Measurements from ENCODE around the gene ZNF681. TPM values are rescaled to one million over a fixed set of nuclear protein-coding genes. Genes with fewer than 3 reads are reported as not detected.
"Not testable (repeated sequence)": the region's sequence is repeated elsewhere in the genome, so short reads cannot be mapped to it uniquely, and the experiment has no call there.

Gene ZNF681
- polyA plus RNA-seq (2013, experiment 1 of 2; ENCODE audit: insufficient read length): 0.71 TPM
- 1.1 TPM for polyA plus RNA-seq (2013, experiment 2 of 2; ENCODE audit: insufficient read length)

- peak; percentile 91 for DNase-seq
These were observed at the start of gene ZNF681 for GRCh38 chr19:23758187-23759074. TSS of gene ZNF681 (minus strand) at chr19:23758891. CDS start at chr19:23758749, 142 bp downstream.

- DNase-seq: no peak
These were observed 46.0 kb upstream of the ZNF681 start for GRCh38 chr19:23804676-23805075.

DNA sequence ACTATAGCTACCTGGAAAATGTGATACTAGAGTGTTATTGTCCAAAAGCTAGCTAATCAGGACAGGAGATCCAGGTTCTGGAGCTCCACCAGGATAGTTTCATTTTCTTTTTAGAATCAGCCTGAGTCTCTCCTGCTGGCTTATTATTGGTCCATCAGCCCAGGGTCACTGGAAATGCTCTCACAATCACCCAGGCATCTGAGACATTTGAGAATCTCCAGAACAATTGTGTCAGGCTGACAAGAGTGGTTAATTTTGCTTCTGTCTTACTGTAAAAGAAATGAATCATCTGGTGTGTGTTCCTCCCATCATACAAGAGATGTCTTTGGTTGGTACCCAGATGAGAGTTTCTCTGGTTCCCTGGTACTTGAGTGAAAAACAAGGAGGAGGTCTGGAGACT is 43.6 kb upstream of the ZNF681 start:
- no peak for DNase-seq

- DNase-seq: no peak
These were observed 43.1 kb upstream of the ZNF681 start for GRCh38 chr19:23801803-23802202.

- DNase-seq: no peak
These were observed 42.2 kb upstream of the ZNF681 start for GRCh38 chr19:23800868-23801267.

DNA sequence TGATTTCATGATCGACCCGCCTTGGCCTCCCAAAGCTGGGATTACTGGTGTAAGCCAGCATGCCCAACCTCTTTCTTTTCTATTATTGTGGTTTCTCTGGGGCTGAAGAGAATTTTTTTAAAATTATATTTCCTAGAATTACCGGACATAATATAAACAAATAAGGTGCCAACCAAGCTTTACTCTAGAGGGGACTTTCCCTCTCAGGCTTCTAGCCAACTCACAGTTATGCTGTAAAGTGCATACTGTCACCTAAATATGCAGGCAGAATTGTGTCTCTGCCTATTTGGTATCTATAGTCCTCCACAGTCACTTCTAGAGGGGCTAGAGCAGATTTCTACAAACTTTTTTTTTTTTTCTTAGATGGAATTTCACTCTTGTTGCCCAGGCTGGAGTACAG is 41.6 kb upstream of the ZNF681 start:
- DNase-seq: no peak

DNA sequence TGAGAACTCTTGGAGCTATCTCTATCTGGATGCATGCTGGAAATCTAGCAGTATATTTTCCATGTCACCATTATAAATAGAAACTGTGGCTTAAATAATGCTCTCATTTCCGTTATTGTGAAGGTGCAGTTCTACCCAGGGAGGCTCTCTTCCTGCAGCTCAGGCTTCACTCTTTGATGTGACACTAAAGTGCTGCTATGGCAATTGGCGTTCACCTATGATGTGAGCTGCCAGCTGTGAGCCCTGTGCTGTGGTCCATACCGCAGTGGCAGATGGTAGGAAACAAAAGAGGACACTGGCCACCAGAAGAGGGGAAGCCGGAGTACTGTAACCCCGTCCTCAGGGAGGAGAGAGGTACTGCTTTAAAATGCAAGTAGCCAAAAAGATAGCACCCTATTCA is 40.6 kb upstream of the ZNF681 start:
- no peak for DNase-seq

DNA sequence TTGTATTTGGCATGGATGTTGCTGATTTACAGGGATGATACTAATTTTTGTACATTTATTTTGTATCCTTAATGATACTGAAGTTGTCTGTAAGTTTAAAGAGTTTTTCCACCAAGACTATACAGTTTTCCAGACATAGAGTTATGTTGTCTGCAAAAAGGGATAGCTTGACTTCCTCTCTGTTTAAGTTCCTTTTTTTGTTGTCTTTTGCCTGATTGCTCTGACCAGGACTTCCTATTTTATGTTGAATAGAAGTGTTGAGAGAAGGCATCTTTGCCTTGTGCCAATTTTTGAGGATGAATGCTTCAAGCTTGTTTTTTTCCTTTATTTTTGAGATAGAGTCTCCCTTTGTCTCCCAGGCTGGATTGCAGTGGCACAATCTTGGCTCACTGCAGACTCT is 36.8 kb upstream of the ZNF681 start:
- DNase-seq: no peak

- DNase-seq: no peak
These were observed 34.1 kb upstream of the ZNF681 start for GRCh38 chr19:23792784-23793183.

DNA sequence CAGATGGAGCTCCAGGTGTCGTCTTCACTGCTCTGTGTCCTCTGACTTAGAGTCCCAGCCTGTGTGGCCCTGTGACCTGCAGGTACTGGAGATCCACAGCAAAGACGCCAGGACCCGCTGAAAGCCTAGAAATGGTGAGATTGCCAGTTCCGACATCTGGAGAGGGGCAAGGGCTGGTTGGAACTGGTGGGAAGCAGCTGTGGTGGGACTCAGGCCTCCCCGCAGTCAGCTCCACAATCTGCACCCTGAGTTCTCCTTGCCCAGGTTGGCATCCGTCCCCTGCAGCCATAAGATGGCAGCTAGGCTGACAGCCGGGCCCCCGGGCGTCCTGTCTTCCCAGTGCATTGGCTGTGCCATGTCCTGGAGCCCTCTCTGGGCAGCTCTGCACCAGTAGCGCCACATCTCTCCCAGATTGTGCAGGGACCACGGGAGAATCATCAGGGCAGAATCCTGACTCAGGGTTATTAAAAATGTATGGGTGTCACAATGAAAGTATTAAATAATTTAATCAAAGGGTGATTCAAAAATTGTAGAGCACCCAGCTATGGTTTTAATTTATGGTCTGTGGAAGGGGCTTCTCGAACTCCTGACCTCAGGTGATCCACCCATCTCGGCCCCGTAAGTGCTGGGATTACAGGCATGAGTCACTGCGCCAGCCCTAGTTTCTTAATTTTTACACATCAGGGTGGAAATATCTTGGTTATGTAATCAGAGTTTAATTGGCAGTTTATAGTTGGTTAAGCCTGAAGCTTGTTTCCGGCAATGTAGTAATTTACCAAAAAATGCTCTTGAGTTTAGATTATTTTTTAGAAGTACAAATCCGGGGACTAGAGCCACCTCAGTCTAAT is 32.2 kb upstream of the ZNF681 start:
- no peak for DNase-seq

DNA sequence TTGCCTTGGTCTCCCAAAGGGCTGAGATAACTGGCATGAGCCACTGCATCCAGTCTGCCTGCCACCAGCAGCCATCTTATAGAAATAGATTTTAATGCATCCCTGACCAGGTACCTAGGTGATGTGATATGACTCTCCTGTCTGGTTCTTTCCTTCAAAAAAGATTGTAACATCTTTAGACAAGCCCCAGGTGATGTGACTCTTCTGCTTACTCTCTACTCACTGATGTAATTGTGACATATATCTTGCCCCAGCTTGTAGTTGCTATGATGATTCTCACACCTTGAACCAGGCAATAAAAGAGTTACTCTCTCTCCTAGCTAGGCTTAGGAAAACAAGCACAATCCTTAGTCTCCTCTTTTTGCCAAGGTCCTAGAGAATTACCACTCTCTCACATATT is 30.6 kb upstream of the ZNF681 start:
- no peak for DNase-seq

DNA sequence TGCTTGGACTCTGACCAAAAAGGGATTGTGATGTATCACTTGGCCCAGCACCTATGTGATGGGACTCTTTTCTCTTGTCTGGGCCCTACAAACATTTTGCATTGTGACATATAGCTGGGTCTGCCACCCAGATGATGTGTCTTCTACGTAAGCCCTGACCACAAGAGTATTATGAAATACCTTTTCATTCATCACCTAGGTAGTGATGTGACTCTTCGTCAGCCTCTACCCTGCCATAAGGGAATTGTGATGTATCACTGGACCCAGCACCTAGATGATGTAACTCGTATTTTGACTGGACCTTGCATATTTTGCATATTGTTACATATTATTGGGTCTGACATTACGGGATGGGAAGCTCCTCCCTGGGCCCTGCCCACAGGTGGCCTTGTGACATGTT is 29.7 kb upstream of the ZNF681 start:
- no peak for DNase-seq

DNA sequence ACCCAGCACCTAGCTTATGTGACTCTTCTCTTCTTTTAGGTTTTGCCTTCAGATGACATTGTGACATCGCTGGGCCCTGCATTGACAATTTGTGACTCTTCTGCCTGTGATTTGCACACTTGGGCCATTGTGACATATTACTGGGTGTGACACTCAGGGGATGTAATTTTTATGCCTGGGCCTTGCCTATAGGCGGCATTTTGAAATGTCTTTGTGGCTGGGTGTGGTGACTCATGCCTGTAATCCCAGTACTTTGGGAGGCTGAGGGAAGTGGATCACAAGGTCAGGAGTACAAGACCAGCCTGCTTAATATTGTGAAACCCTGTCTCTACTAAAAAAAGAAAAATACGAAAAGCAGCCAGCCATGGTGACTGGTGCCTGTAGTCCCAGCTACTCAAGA is 28.4 kb upstream of the ZNF681 start:
- no peak for DNase-seq

GRCh38 chr19:23785982-23786381 is 27.3 kb upstream of the ZNF681 start:
- no peak for DNase-seq

GRCh38 chr19:23784274-23784673 is 25.6 kb upstream of the ZNF681 start:
- no peak for DNase-seq

DNA sequence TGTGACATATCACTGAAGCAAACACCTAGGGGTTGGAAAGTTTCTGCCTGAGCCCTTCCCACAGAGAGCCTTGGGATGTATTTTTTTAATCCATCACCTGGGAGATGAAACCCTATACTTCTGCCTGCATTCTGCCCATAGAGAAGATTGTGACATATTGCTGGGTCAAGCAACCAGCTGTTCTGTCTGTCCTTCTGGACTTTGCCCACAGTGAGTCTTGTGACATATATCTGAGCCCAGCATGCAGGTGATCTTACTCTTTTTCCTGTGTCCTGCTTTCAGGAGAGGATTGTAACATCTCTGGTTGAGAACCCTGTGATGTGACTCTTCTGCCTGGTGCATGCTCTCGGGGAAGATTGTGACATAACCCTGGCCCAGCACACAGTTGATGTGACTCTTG is 24.9 kb upstream of the ZNF681 start:
- DNase-seq: no peak

GRCh38 chr19:23779645-23780044 is 21.0 kb upstream of the ZNF681 start:
- DNase-seq: no peak

DNA sequence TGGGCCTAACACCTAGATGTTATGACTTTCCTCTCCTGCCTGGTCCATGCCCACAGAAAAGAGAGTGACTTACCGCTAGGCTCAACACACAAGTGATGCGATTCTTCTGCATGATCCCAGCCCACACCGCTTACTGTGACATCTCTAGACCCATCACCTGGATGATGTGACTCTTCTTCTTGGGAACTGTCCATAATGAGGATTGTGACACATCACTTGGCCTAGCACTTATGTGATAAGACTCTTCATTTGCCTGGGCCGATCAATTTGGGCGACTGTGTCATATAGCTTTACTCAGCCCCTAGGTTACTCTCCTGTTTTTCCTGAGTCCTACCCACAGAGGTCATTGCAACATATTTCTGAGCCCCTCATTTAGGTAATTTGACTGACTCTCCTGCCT is 19.9 kb upstream of the ZNF681 start:
- DNase-seq: no peak

GRCh38 chr19:23778036-23778435 is 19.3 kb upstream of the ZNF681 start:
- DNase-seq: not testable (repeated sequence)

DNA sequence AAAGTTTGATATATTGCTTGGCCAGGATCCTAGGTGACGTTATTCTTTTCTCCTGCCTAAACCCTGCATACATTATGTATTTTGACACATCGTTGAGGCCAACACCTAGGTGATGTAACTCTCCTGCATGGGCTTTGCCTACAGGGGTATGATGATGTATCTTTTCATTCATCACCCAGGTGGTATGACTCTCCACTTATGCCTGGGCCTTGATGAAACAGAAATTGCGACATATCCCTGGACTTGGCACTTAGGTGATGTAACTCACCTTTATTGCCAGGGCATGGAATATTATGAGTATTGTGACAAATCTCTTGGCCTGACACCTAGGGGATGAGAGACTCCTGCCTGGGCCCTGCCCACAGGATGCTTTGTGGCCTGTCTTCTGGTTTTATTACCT is 18.5 kb upstream of the ZNF681 start:
- no peak for DNase-seq

GRCh38 chr19:23776507-23777205 is 18.0 kb upstream of the ZNF681 start:
- no peak for DNase-seq

DNA sequence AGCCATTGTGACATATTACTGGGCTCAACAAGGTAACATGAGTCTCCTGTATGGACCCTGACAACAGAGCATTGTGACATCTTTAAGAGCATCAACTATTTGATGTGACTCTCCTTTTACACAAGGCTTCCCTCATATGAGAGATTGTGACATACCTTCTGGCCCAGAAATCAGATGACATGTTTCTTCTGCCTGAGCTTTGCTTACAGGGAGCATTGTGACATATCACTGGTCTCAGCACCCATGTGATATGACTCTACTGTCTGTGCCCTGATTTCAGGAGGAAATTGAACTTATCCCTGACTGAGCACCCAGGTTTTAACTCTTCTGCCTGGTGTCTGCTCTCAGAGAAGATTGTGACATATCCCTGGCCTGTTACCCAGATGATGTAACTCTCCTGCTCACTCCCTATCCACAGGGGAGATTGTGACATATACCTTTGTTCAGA is 15.9 kb upstream of the ZNF681 start:
- DNase-seq: no peak

GRCh38 chr19:23774106-23774505 is 15.4 kb upstream of the ZNF681 start:
- DNase-seq: no peak

All from fibroblast of skin of scalp (primary cell).